ENCODE measurements around the gene MUTYH. TPM values are rescaled to one million over a fixed set of nuclear protein-coding genes. Genes with fewer than 3 reads are reported as not detected.
"Not testable (repeated sequence)": the region's sequence is repeated elsewhere in the genome, so short reads cannot be mapped to it uniquely, and the experiment has no call there.

MUTYH gene
- total RNA-seq, 1 donor from 2014 or later: 9.4 TPM

DNA sequence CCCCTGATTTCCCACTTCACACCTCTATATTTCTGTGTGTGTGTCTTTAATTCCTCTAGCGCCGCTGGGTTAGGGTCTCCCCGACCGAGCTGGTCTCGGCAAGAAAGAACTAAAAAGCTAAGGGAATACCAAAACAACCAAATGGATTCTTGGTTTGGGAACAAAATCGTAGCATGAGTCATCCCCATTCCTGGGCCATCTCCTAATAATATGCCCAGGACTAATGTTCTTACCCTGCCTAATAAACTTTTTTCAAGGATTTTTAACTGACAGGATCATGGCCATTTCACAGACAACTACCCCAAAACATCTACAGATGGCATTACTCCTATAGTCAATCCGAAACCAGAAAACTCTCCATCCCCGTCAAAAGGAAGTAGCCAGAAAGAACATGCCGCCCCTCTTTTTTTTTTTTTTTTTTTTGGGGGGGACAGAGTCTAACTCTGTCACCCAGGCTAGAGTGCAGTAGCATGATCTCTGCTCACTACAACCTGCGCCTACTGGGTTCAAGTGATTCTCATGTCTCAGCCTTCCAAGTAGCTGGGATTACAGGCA lies 17.7 kb downstream of the MUTYH start:
- DNase-seq (ENCODE audit: low read depth): no peak

DNA sequence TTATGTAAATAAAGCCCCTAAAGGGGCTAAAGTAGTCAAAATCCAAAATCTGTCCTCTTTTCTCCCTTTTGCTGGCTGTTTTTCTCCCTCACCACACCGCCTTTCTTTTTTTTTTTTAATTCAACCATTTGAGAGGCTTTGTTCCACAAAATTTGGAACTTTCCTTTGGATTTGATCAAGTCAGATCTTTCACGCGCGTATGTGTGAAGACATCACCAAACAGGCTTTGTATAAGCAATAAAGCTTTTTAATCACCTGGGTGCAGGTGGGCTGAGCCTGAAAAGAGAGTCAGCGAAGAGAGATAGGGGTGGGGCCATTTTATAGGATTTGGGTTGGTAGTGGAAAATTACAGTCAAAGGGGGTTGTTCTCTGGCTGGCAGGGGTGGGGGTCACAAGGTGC lies 18.8 kb downstream of the MUTYH start:
- no peak for DNase-seq (ENCODE audit: low read depth)

DNA sequence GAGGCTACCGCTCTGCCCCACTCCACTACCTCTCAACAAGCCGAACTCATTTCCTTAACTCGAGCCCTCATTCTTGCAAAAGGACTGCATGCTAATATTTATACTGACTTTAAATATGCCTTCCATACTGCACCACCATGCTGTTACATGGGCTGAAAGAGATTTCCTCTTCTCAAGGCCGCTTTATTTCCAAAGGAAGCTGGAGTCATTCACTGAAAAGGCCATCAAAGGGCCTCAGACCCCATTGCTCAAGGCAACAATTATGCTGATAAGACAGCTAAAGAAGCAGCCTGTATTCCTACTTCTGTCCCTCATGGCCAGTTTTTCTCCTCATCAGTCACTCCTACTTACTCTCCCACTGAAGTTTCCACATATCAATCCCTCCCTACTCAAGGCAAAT lies 20.5 kb downstream of the MUTYH start:
- DNase-seq (ENCODE audit: low read depth): no peak

DNA sequence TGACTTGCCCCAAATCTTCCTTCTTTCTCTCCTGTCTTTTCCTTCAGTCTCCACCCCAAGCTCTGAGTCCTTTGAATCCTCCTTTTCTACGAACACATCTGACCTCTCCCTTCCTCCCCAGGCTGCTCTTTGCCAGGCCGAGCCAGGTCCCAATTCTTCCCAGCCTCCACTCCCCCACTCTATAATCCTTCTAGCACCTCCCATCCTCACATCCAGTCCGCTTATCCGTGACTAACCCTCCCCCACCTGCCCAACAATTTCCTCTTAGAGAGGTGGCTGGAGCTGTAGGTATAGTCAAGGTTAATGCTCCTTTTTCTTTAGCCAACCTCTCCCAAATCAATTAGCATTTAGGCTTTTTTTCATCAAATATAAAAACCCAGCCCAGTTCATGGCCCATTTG lies 23.1 kb downstream of the MUTYH start:
- no peak for DNase-seq (ENCODE audit: low read depth)

DNA sequence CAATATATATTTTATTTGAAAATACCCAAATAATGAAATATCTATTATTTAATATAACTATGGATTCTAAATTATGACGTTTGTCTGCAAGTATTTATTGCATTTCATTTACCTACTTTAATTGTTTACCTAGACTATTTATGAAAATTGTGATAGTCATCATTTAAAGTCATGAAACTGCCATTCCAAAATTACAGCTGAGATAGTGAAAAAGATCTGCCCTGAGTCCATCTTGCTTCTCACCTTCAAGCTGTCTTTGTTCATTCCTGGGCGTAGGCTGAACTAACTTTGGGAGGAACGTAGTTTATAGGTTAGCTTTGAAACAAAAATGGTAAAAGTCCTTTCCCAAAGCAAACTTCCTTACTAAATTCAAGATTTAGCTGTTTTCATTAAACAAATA lies 26.0 kb downstream of the MUTYH start:
- DNase-seq (ENCODE audit: low read depth): no peak

DNA sequence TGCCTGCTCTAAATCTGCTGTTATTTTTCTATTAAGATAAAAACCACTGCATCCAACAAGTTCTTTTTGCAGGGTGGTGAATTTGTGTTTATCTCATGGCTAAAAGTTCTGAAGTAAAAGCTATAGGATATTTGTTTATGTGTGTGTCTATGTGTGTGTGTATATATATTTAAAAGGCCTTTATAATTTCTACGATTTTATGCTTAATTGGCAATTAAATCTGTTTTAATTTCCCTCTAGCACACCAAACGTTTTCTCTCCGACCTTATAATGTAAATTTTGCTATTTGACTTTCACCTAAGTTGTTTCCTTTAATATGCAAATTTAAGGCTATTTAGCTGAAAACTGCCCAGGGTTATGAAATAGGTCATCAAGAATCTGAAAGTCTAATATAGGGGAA lies 33.3 kb downstream of the MUTYH start:
- DNase-seq (ENCODE audit: low read depth): no peak

DNA sequence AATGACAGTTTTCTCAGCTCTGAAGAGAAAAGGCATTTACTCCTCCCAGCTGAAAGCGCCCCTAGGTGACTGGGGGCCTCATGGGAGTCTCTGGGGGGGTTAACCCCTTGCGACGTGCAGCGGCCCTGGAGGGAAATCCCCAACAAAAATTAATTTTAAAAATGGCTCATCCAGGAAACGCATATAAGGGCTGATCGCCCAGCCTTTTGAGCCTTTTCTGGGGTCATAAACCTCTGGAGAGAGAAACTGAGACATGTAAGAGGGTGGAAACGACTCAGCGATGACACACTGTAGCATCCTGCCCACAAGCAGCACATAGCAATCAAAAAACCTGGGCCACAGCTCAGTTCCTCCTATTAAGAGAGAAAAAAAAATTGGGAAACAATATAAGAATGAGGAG lies 33.9 kb downstream of the MUTYH start:
- no peak for DNase-seq (ENCODE audit: low read depth)

DNA sequence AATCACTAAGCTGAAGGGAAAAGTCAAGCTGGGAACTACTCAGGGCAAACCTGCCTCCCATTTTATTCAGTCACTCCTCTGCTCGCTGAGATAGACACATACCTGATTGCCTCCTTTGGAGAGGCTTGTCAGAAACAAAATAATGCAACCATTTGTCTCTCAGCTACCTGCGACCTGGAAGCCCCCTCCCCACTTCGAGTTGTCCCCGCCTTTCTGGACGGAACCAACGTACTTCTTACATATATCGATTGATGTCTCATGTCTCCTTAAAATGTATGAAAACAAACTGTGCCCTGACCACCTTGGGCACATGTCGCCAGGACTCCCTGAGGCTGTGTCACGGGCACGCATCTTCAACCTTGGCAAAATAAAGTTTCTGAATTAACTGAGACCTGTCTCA lies 35.0 kb downstream of the MUTYH start:
- no peak for DNase-seq (ENCODE audit: low read depth)

DNA sequence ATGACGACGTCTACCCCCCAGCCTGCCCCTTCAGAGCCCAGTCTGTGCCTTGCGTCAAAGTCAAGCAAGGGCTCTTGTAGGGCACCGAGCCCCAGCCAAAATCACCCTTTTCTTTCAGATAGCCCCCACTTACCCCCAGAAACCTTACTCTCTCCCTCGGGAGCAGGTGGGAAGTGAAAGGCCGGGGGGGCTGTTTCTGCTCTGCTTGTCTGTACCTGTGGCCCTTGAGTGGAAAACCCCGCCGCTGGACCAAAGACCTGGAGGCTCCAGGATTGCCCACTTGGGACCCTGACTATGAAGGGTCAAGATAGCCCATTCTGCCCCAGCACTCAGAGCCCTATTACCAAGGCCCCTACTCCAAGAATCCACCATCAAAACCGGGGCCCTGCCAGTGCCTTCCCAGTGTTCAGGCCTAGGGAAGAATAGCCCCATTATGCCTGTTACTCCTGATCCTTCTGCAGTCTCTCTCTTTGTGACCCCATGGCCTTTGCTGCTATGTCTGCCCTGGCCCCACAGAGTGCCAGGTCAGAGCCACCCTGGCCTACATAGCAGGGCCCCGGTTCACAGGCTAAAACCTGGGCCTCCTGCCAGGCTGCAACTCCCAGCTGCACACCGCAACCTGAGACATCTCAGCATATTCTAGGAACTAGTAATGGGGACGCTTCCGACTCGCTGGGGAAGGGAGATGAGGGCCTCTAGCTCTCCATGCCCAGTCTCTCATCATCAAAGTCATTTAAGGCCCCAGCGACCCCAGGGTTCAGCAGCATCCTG lies 35.7 kb downstream of the MUTYH start:
- peak; percentile 36 for DNase-seq (ENCODE audit: low read depth)

DNA sequence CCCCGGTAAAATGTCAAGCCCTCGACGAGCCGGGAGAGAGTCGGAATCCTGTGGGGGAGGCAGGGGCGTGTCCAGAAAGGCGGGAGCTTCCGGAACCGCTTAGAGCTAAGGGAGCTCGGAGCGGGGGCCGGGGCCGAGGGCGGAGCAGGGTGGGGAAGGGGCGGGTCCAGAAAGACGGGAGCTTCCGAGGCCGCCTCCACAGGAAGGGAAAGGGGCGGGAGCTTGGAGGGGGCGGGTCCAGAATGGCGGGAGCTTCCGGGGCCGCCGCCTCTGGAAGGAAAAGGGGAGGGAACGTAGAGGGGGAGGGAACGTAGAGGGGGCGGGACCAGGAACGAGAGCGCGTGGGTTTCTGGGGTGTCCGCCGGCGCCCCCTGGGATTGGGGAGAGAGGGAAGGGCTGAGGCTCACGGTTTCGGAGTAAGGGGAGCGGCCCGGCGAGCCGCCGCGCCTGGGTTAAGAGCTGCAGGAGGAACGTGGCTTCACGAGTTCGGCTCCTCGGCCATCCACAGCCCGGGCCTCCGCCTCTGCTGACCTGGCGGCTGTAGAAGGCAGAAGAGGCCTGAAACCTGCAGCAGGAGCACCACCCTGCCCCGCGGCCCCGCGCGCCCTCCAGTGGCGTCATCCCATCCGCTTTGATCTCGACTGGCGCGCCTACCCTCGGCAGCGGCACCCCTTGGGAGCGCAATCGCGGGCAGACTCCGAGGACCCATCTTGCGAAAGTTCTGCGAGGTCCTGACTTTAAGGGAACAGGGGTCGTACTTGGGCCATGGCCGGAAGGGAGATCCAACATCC lies 36.5 kb downstream of the MUTYH start:
- DNase-seq (ENCODE audit: low read depth): peak; percentile 89

DNA sequence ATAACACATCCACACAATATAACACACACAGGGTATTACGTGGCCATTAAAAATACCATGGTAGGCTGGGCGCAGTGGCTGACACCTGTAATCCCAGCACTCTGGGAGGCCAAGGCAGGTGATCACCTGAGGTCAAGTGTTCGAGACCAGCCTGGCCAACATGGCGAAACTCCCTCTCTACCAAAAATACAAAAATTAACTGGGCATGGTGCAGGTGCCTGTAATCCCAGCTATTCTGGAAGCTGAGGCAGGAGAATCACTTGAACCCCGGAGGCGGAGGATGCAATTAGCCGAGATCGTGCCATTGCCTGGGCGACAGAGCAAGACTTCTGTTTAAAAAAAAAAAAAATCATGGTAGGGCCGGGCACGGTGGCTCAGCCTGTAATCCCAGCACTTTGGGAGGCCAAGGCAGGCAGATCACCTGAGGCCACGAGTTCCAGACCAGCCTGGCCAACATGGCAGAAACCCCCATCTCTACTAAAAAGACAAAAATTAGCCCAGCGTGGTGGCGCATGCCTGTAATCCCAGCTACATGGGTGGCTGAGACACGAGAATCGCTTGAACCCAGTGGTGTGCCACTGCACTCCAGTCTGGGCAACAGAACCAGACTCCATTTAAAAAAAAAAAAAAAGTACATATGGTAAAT lies 37.6 kb downstream of the MUTYH start:
- no peak for DNase-seq (ENCODE audit: low read depth)

DNA sequence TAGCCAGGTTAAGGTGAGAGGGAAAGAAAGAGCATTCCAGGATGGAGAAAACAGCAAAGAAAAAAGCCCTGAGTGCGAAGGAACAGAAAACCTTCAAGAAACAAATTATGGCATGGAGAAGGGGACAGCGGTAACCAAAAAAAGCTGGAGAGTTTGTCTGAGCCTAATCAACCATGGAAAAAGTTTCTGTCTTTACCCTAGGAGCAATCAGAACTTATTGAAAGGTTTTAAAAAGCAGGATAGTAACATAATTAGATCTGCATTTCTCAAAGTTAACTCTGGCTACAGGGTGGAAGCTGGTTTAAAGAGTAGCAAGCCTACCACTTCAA lies 39.6 kb downstream of the MUTYH start:
- no peak for DNase-seq (ENCODE audit: low read depth)

DNA sequence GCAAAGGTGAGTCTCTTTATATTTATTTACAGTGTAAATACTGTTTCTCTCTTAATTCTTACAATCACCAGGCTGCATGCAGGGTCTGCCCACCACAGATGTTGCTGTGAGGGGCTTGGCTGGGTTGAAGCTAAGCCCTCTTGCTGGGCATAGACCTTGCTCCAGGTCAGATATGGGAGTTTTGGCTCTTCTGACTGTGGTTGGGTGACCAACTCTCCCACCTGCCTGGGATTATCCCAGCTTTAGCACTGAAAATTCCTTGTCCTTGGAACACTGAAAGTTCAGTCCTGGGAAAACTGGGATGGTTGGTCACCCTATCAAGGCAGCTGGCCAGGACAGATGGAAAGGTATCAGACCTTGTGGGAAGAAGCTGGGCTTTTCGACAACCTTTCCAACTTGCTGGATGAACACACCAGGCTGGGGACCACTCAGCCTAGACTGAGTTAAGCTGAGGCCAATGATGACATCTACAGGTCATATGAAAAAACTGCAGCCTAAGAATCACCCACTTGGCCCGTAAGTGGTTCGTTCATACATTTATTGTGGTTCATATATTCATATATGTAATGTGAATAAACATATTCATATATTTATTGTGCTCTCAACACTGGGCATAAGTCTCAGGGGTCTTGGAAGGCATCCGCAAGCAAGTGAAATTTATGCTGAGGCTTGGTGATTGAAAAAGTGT lies 40.1 kb downstream of the MUTYH start:
- DNase-seq (ENCODE audit: low read depth): peak; percentile 69

DNA sequence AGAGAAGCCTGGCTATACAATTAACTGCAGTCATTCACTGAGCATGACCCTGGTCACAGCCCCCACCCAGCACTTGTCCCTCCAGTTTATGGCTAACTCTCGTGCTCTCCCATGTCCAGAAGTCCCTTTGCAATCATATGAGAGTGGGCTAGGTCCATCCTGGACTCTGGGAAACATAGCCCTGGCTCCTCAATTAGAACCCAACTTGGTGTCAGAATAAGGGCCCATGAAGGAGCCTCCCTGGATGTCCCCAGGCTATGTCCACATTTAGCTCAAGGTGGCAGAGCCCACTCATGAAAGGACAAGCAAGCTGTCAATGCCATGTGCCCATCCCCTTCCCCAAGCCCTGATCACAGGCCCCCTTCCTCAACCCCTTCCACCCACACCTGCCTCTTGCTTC lies 40.9 kb downstream of the MUTYH start:
- DNase-seq (ENCODE audit: low read depth): no peak

DNA sequence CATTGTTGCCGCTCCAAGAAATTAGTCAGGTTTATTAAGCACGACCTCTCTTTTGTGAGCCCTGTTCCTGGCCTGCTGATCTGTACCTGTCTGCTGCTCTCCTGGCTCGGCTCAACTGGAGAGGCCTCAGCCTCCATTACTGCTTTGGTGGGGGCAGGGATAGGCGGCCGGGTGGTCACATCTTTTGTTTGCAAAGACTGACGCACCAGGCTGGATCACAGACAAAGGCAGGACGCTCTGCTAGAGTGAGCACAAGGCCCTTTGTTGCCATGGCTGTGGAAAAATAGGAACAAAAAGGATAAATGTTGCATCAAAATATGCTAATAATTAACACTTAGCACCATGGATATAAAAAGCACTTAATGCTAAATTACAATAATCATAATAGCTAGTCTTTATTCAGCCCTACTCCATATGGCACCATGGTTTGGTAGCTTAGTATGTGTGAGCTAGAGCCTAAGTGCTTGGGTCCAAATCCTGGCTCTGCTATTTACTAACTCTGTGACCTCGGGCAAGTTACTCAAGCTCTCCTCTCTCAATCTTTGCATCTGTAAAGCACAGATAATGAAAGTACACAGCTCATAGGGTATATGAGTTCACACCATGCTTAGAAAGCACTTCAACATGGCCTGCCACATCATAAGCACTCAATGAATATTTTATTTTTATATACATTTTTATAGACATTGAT lies 42.4 kb downstream of the MUTYH start:
- peak; percentile 47 for DNase-seq (ENCODE audit: low read depth)

DNA sequence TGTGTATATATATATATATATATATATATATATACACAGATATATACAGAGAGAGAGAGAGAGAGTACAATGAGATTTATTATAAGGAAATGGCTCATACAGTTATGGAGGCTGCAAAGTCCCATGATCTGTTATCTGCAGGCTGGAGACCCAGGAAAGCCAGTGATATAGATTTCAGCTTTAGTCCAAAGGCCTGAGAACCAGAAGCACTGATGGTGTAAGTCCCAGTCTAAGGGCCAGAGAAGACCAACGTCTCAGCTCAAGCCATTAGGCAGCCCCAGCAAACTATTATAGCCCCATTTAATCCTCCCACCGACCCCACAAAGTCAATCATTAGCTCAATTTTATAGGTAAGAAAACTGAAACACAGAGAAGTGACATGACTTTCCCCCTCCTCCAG lies 48.5 kb downstream of the MUTYH start:
- no peak for DNase-seq (ENCODE audit: low read depth)

DNA sequence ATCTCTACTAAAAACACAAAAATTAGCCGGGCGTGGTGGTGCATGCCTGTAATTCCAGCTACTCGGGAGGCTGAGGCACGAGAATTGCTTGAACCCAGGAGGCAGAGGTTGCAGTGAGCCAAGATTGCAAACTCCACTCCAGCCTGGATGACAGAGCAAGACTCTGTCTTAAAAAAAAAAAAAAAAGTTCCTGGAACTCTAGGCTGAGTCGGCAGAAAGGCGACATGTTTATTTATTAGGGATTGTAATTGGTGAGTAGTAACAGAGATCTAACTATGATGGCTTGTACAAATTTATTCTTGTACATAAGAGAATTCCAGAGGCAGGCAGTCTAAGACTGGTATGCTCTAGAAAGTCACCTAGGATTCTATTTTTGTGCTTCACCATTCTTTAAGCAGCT lies 49.2 kb downstream of the MUTYH start:
- not testable (repeated sequence) for DNase-seq (ENCODE audit: low read depth)

DNA sequence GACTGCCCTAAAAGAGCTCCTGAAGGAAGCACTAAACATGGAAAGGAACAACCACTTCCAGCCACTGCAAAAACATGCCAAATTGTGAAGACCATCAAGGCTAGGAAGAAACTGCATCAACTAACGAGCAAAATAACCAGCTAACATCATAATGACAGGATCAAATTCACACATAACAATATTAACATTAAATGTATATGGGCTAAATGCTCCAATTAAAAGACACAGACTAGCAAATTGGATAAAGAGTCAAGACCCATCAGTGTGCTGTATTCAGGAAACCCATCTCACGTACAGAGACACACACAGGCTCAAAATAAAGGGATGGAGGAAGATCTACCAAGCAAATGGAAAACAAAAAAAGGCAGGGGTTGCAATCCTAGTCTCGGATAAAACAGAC lies 53.7 kb downstream of the MUTYH start:
- DNase-seq (ENCODE audit: low read depth): not testable (repeated sequence)

DNA sequence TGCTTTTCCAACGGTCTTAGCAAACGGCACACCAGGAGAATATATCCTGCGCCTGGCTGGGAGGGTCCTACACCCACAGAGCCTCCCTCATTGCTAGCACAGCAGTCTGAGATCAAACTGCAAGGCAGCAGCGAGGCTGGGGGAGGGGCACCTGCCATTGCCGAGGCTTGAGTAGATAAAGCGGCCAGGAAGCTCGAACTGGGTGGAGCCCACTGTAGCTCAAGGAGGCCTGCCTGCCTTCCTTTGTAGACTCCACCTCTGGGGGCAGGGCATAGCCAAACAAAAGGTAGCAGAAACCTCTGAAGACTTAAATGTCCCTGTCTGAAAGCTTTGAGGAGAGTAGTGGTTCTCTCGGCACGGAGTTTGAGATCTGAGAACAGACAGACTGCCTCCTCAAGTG lies 55.4 kb downstream of the MUTYH start:
- not testable (repeated sequence) for DNase-seq (ENCODE audit: low read depth)

DNA sequence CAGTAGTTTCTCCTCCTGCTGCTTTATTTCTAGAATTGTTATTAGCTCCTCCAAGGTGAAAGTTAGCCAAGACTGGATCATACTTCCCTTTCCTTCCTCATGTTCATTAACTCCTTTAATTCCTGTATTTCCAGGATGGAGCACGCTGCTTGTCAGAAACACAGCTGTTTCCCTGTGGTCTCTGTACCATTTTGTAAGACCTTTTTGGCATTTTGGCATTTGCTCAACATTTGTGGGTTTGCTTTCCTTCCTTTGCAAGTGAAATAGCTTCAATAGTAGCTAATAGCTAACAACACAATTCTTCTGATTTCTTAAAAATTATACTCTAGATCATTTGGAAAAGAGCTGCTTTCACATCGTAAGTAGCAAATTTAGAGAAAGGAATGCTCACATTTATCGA lies 57.9 kb downstream of the MUTYH start:
- no peak for DNase-seq (ENCODE audit: low read depth)

Data from renal cortical epithelial cell (primary cell).